Middle frontal gyrus (tissue), 1 donor: Measurements from ENCODE around the gene AMPD2.

ENCODE experiments used
- DNase-seq: peaks from one replicate; pipeline ENCODE4 v3.0.0-alpha.2; 2015; ENCODE audit warnings: low spot score; ENCODE audit errors: extremely low spot score

Gene AMPD2

GRCh38 chr1:109616391-109616790, 3.2 kb upstream of the AMPD2 start:
- no peak for DNase-seq

- DNase-seq = no peak
These were observed 2.3 kb upstream of the AMPD2 start for GRCh38 chr1:109617291-109617801.

GRCh38 chr1:109618661-109619575, 719 bp upstream of the AMPD2 start:
- DNase-seq = no peak

GRCh38 chr1:109620401-109620791, 759 bp downstream of the AMPD2 start:
- DNase-seq = no peak

- DNase-seq = peak; percentile 84
These were observed 1.2 kb downstream of the AMPD2 start for GRCh38 chr1:109620841-109621286.

GRCh38 chr1:109621379-109622136, 1.9 kb downstream of the AMPD2 start:
- DNase-seq = no peak

- DNase-seq = no peak
These were observed 2.7 kb downstream of the AMPD2 start for GRCh38 chr1:109622137-109622892.

- DNase-seq = no peak
These were observed 3.3 kb downstream of the AMPD2 start for GRCh38 chr1:109622895-109623294.

- DNase-seq = no peak
These were observed 4.0 kb downstream of the AMPD2 start for GRCh38 chr1:109623601-109624161.

GRCh38 chr1:109624201-109625010, 4.8 kb downstream of the AMPD2 start:
- DNase-seq = no peak

- DNase-seq = no peak
These were observed 5.5 kb downstream of the AMPD2 start for GRCh38 chr1:109625176-109625575.

- no peak for DNase-seq
These were observed 6.2 kb downstream of the AMPD2 start for GRCh38 chr1:109625601-109626560.

GRCh38 chr1:109626682-109627408, 7.2 kb downstream of the AMPD2 start:
- no peak for DNase-seq

GRCh38 chr1:109627692-109628399, 8.2 kb downstream of the AMPD2 start:
- DNase-seq = no peak

GRCh38 chr1:109628540-109629321, 9.1 kb downstream of the AMPD2 start:
- no peak for DNase-seq

- no peak for DNase-seq
These were observed 9.9 kb downstream of the AMPD2 start for GRCh38 chr1:109629372-109630030.
